Omental fat pad (tissue), 4 donors: ENCODE measurements around the gene SLC25A1. TPM values are rescaled to one million over a fixed set of nuclear protein-coding genes. Genes with fewer than 3 reads are reported as not detected.

Source experiments
- ATAC-seq: fragments of 150-250 bp; one replicate; pipeline ENCODE4 v1.9.1; 2016; ENCODE audit warnings: mild to moderate bottlenecking, moderate library complexity; ENCODE audit not compliant: low FRiP score
- DNase-seq: peaks from one replicate; pipeline ENCODE4 v3.0.0-alpha.2; 2019; ENCODE audit warnings: low spot score
- total RNA-seq, 4 donors: library from RNA; depleted of rRNA; stranded (reverse); fragments of >200 nt; gene quantifications; one replicate each; pipeline ENCODE4 v1.1.0, GENCODE V29; 2016
- TF ChIP-seq, protein P1 (sequence below), 3 donors: fragments of 450-650 bp; IDR thresholded peaks; one replicate each; pipeline ENCODE4 v1.5.1; 2016 to 2017; ENCODE audit warnings: antibody characterized with exemption in 3 of 3, mild to moderate bottlenecking in 3 of 3, moderate library complexity in 2 of 3

The SLC25A1 gene
- total RNA-seq, 4 donors from 2014 or later: 76.4 to 135 (median 97.4) TPM

DNA sequence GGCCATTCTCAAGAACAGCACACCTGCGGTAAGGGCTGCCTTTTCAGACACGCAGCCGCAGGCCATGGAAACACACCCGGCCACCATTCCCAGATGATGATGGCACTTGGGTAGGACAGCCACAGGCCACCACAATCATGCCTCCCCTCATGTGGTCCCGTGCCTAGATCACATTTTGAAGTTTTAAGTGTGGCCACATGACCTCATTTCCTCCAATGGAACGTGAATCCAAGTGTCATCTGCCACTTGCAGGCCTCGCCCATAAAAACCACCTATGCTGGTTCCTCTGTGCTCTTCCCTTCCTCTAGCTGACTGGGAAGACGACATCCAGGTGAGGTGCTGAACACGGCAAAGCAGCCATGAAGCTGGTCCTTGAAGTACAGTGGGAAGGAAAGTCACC lies 44.6 kb upstream of the SLC25A1 start:
- DNase-seq (no peak), ATAC-seq (no peak)

DNA sequence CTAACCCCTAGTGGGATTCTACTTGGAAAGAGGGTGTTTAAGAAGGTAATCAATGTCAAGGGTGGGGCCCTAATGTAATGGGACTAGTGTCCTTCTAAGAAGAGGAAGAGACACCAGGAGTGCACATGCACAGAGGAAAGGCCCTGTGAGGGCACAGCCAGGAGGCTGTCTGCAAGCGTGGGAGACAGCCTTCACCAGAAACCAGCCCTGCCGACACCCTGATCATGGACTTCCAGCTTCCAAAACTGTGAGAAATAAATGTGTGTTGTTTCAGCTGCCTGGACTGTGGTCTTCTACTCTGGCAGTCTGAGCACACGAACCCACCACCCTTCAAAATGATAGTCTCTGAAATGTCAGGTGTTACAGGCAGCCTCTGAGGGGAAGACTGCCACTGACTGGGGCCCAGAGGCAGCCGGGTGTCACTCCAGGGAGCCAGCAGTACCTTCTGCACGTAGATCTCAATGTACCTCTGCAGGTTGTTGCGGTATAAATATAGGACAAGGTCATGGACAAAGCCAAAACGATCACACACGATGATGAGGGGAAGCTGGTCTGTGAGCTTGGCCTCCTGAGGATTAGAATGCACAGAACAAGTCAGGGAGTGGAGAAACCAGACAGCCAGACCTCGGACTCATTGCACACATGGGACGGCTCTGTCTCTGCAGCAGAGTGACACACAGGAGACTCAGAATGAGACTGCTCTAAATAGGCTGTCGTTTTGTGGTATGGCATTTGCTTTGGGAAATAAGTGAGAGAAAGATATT lies 43.9 kb upstream of the SLC25A1 start:
- TF ChIP-seq, protein P1, sequence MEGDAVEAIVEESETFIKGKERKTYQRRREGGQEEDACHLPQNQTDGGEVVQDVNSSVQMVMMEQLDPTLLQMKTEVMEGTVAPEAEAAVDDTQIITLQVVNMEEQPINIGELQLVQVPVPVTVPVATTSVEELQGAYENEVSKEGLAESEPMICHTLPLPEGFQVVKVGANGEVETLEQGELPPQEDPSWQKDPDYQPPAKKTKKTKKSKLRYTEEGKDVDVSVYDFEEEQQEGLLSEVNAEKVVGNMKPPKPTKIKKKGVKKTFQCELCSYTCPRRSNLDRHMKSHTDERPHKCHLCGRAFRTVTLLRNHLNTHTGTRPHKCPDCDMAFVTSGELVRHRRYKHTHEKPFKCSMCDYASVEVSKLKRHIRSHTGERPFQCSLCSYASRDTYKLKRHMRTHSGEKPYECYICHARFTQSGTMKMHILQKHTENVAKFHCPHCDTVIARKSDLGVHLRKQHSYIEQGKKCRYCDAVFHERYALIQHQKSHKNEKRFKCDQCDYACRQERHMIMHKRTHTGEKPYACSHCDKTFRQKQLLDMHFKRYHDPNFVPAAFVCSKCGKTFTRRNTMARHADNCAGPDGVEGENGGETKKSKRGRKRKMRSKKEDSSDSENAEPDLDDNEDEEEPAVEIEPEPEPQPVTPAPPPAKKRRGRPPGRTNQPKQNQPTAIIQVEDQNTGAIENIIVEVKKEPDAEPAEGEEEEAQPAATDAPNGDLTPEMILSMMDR (IDR thresholded peaks at IDR 0.05): no peak
- ATAC-seq (no peak), DNase-seq (no peak)

More for the DNA sequence above, 44.6 kb upstream of the SLC25A1 start:
- TF ChIP-seq, protein P1 (IDR thresholded peaks at IDR 0.05): no peak

DNA sequence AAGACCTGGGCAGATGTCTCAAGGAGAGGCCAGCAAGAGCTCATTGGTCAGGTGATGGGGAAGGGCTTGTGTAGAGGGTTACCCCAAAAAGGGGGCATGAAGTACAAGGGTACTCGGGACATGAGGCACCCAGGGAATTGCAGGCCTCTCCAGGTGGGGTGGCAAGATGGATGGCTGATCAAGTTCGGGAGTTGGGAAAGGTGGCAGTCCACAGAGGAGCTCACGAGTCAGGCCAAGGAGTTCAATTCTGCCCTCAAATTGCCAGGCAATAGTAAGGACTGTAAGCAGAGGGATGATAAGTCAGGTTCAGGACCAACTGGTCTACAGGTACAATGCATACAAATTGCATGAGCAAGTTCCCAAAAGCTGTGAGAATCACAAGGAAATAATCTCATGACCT lies 42.3 kb upstream of the SLC25A1 start:
- TF ChIP-seq, protein P1 (IDR thresholded peaks at IDR 0.05): no peak
- DNase-seq (no peak), ATAC-seq (no peak)

DNA sequence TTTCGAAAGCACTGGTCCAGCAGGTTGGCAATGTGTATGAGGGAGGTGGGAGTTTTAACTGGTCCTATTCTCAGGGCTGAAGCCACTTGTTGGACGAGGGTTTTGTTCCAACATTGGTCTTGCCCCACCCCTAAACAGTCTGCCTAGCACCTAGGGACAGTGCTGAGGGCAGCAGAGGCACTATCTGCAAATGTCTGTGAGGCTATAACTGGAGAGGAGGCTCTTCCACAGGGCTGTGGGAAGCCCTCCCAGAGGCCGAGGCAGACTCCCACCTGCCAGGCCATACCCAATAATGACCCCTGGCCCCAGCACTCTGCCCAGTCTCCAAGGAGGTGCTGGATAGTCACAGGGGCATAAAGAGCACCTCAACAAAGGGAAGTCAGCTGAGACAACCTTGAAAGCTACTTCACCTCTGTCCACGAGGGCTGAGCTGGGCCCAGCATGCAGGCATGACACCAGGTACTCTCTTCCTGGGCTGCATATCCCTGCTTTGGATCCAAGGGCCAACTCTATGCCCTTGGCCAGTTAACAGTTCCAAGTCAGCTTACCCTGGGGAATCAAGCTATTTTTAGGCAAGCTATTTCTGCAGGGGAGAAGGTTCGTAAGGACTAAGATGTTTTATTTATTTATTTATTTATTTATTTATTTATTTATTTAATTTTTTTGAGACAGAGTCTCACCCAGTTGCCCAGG lies 40.2 kb upstream of the SLC25A1 start:
- DNase-seq: no peak
- no peak for ATAC-seq
- TF ChIP-seq, protein P1 (IDR thresholded peaks at IDR 0.05): no peak

GRCh38 chr22:19216579-19216978 lies 38.0 kb upstream of the SLC25A1 start:
- DNase-seq (no peak), ATAC-seq (no peak)
- TF ChIP-seq, protein P1 (IDR thresholded peaks at IDR 0.05): no peak

GRCh38 chr22:19215360-19215759 lies 36.8 kb upstream of the SLC25A1 start:
- no peak for ATAC-seq
- TF ChIP-seq, protein P1 (IDR thresholded peaks at IDR 0.05): no peak
- DNase-seq: no peak

DNA sequence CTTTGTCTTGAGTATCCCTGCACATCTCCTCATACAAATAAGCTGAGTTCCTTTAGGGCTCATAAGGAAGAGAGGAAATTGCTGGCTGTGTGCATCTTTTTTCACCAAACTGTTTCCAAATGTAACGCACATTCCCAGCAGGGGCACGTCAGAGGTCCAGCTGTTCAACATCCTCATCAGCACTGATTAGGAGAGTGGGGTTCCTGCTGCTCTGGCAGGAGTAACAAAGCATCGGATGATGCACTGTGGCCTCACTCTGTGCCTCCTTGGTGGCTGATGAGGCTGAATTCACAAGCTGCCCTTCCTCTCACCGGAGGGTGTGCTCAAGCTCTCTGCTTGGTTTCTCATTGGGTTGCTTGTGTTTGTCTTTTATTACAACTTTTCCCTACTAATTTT lies 35.5 kb upstream of the SLC25A1 start:
- no peak for DNase-seq
- TF ChIP-seq, protein P1 (IDR thresholded peaks at IDR 0.05): no peak
- ATAC-seq: no peak
